ENCODE results near the gene SYVN1. TPM values are rescaled to one million over a fixed set of nuclear protein-coding genes. Genes with fewer than 3 reads are reported as not detected.

The SYVN1 gene
- total and polyA plus RNA-seq, 7 donors, result 5.1 to 43.5 (median 17.3) TPM

GRCh38 chr11:65095974-65096806 lies 38.1 kb downstream of the SYVN1 start, which contains the start of gene VPS51:
Gene VPS51 (plus strand): TSS chr11:65096214. CDS start chr11:65096251, 37 bp downstream.
- H3K27me3 ChIP-seq, result no peaks in the 10 kb centered on the region
- H3K9me3 ChIP-seq, result no peaks in the 10 kb centered on the region
- TF ChIP-seq, protein P1, sequence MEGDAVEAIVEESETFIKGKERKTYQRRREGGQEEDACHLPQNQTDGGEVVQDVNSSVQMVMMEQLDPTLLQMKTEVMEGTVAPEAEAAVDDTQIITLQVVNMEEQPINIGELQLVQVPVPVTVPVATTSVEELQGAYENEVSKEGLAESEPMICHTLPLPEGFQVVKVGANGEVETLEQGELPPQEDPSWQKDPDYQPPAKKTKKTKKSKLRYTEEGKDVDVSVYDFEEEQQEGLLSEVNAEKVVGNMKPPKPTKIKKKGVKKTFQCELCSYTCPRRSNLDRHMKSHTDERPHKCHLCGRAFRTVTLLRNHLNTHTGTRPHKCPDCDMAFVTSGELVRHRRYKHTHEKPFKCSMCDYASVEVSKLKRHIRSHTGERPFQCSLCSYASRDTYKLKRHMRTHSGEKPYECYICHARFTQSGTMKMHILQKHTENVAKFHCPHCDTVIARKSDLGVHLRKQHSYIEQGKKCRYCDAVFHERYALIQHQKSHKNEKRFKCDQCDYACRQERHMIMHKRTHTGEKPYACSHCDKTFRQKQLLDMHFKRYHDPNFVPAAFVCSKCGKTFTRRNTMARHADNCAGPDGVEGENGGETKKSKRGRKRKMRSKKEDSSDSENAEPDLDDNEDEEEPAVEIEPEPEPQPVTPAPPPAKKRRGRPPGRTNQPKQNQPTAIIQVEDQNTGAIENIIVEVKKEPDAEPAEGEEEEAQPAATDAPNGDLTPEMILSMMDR (IDR thresholded peaks at IDR 0.05), result no peak
- TF ChIP-seq POLR2A (IDR thresholded peaks at IDR 0.05) (peak; percentile 35 to 41), POLR2AphosphoS5 (IDR thresholded peaks at IDR 0.05) (peak; percentile 79 to 87 (median 82)), EP300 (IDR thresholded peaks at IDR 0.05) (peak in 2 of 4 donors; percentile 30 to 44)
- DNase-seq, result peak; percentile 95
- WGBS, 2 donors, result 1% methylated on average over 52 of the region's 52 CpGs
- peak within 1 kb of the TSS; percentile 90 to 95 (median 93) for H3K27ac ChIP-seq
- H3K4me3 ChIP-seq, result peak within 1 kb of the TSS; percentile 84 to 97 (median 91)
- peaks cover 0 to 12% (median 1%) of the 10 kb centered on the region in 4 donors for H3K36me3 ChIP-seq
- intact Hi-C loops (cut with DNase I), result loop anchor here (1.0 to 5.0 kb wide), 3 partner anchors 12 to 84 kb away; partner anchors contain the start of genes ARL2, CDCA5, TM7SF2 and ZFPL1
- peaks cover 0 to 16% (median 13%) of the 10 kb centered on the region in 4 donors for H3K4me1 ChIP-seq

- Histone ChIP-seq H3K4me1 (peaks cover 0 to 16% (median 13%) of the 10 kb centered on the region in 4 donors), H3K27me3 (no peaks in the 10 kb centered on the region), H3K27ac (peak overlapping the region; percentile 90 to 95 (median 93)), H3K9me3 (no peaks in the 10 kb centered on the region), H3K36me3 (peaks cover 0 to 12% (median 1%) of the 10 kb centered on the region in 4 donors), H3K4me3 (peak overlapping the region in 3 of 4 donors; percentile 84 to 97 (median 93))
- no peak for DNase-seq
- TF ChIP-seq POLR2A (IDR thresholded peaks at IDR 0.05) (no peak), EP300 (IDR thresholded peaks at IDR 0.05) (no peak), POLR2AphosphoS5 (IDR thresholded peaks at IDR 0.05) (no peak)
- TF ChIP-seq, protein P1 (IDR thresholded peaks at IDR 0.05), result no peak
- intact Hi-C loops (cut with DNase I), result loop anchor here (5.0 kb wide), 1 partner anchor 83 kb away; the partner anchor contains the start of gene ARL2
- WGBS, 2 donors, result 81 to 87% methylated on average over 22 of the region's 22 CpGs
Observed at GRCh38 chr11:65095427-65095826, 38.9 kb downstream of the SYVN1 start.

GRCh38 chr11:65090628-65091027 lies 43.7 kb downstream of the SYVN1 start:
- Histone ChIP-seq H3K36me3 (peaks cover 17 to 44% (median 25%) of the 10 kb centered on the region in 4 donors), H3K4me3 (no peak overlapping the region), H3K27ac (no peak overlapping the region), H3K27me3 (no peaks in the 10 kb centered on the region), H3K9me3 (no peaks in the 10 kb centered on the region), H3K4me1 (peaks cover 0 to 5% (median 2%) of the 10 kb centered on the region in 4 donors)
- TF ChIP-seq, protein P1 (IDR thresholded peaks at IDR 0.05), result no peak
- no peak for TF ChIP-seq POLR2AphosphoS5 (IDR thresholded peaks at IDR 0.05)
- no peak for TF ChIP-seq POLR2A (IDR thresholded peaks at IDR 0.05)
- no peak for TF ChIP-seq EP300 (IDR thresholded peaks at IDR 0.05)
- intact Hi-C loops (cut with DNase I), result no loop called here
- WGBS, 2 donors, result 96% methylated on average over 4 of the region's 4 CpGs
- DNase-seq, result no peak

GRCh38 chr11:65089621-65090020 lies 44.7 kb downstream of the SYVN1 start:
- Histone ChIP-seq H3K4me1 (peaks cover 0 to 12% (median 11%) of the 10 kb centered on the region in 4 donors), H3K4me3 (no peak overlapping the region), H3K36me3 (peaks cover 17 to 50% (median 30%) of the 10 kb centered on the region in 4 donors), H3K27ac (no peak overlapping the region), H3K9me3 (no peaks in the 10 kb centered on the region), H3K27me3 (no peaks in the 10 kb centered on the region)
- 92% methylated on average over 4 of the region's 4 CpGs for WGBS, 2 donors
- intact Hi-C loops (cut with DNase I), result no loop called here
- TF ChIP-seq EP300 (IDR thresholded peaks at IDR 0.05) (no peak), POLR2AphosphoS5 (IDR thresholded peaks at IDR 0.05) (no peak), POLR2A (IDR thresholded peaks at IDR 0.05) (no peak)
- TF ChIP-seq, protein P1 (IDR thresholded peaks at IDR 0.05), result no peak
- DNase-seq, result no peak
